HG03565 (cell line): ENCODE measurements around the gene UBE4A.

Experiments
- ATAC-seq: cut with Tn5 transposase; IDR thresholded peaks from one replicate; pipeline ENCODE4 v1.9.1; 2021; ENCODE audit warnings: mild to moderate bottlenecking, moderate library complexity; ENCODE audit not compliant: unreplicated experiment

The UBE4A gene

GRCh38 chr11:118341815-118342489, 17.4 kb upstream of the UBE4A start:
- no peak for ATAC-seq

- ATAC-seq: no peak
Measured at GRCh38 chr11:118342503-118343161, 16.8 kb upstream of the UBE4A start, which contains the start of gene CD3D. CD3D (minus strand) TSS chr11:118342705; CDS start chr11:118342607, 98 bp downstream.

GRCh38 chr11:118343248-118343647, 16.2 kb upstream of the UBE4A start:
- ATAC-seq: no peak

GRCh38 chr11:118343981-118344515, 15.4 kb upstream of the UBE4A start, which contains the start of gene CD3G:
CD3G (plus strand) TSS chr11:118344344; CDS start chr11:118344424, 80 bp downstream.
- no peak for ATAC-seq

- ATAC-seq: no peak
Measured at GRCh38 chr11:118349475-118349874, 9.9 kb upstream of the UBE4A start.

- ATAC-seq: no peak
Measured at GRCh38 chr11:118353084-118353710, 6.2 kb upstream of the UBE4A start.

- no peak for ATAC-seq
Measured at GRCh38 chr11:118358071-118358470, 1.3 kb upstream of the UBE4A start.

GRCh38 chr11:118364956-118365615, 5.7 kb downstream of the UBE4A start:
- ATAC-seq: no peak

- no peak for ATAC-seq
Measured at GRCh38 chr11:118366287-118366686, 6.9 kb downstream of the UBE4A start.

GRCh38 chr11:118370774-118371173, 11.4 kb downstream of the UBE4A start:
- no peak for ATAC-seq

- no peak for ATAC-seq
Measured at GRCh38 chr11:118373263-118373662, 13.9 kb downstream of the UBE4A start.

GRCh38 chr11:118373871-118374270, 14.5 kb downstream of the UBE4A start:
- ATAC-seq: no peak

- ATAC-seq: no peak
Measured at GRCh38 chr11:118374729-118375128, 15.3 kb downstream of the UBE4A start.

GRCh38 chr11:118375978-118376377, 16.6 kb downstream of the UBE4A start:
- ATAC-seq: no peak

GRCh38 chr11:118379497-118379896, 20.1 kb downstream of the UBE4A start:
- no peak for ATAC-seq

GRCh38 chr11:118380571-118380970, 21.2 kb downstream of the UBE4A start:
- no peak for ATAC-seq

GRCh38 chr11:118382954-118383353, 23.6 kb downstream of the UBE4A start:
- ATAC-seq: no peak

GRCh38 chr11:118383657-118384056, 24.3 kb downstream of the UBE4A start:
- ATAC-seq: no peak

GRCh38 chr11:118396097-118396501, 36.7 kb downstream of the UBE4A start:
- no peak for ATAC-seq

- no peak for ATAC-seq
Measured at GRCh38 chr11:118397448-118397847, 38.0 kb downstream of the UBE4A start.
